GM21619 (cell line): ENCODE measurements around the gene PCYT1B.
"Not testable (repeated sequence)": the region's sequence is repeated elsewhere in the genome, so short reads cannot be mapped to it uniquely, and the experiment has no call there.

Source experiments
- ATAC-seq: cut with Tn5 transposase; IDR thresholded peaks from one replicate; pipeline ENCODE4 v1.9.1; 2021; ENCODE audit not compliant: unreplicated experiment

PCYT1B gene

DNA sequence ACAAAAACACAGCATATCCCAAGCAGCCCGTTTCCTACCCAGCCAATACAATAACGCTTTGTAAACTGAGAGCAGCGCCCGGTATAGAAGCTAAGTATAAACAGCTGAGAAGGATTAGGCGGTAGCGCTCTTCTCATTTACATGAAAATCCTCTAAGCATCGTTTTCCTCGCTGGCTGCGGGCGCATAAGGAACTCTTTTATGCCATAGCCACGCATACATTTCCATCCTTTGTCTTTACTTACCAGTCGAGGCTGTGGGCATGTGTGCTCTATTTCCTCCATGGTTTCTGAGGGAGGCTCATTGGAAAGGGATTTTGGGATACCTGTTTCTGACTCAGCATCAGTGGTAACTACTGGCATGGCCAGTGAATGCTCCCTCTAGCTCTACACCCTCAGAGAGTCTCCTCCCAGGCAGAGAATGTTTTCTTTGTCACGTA lies 383 bp downstream of the PCYT1B start:
- ATAC-seq = no peak

DNA sequence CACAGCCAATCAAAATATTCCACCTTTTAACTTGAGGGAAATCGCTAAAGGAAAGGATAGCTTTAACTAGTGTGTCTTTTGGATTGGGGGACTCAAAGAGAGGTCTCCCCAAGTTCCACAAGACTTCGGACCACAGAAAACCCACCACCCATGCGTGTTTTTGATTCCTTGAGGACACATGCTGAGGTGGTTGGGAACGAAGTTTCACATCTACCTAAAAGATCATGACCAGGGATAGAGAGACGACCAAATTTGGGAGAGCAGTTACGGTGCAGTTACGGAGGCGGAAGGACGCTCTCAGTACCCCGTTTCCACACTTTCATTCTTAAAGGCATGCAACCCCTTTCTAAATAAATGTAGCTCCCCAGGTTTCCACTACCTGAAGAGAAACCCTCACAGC lies 1.1 kb downstream of the PCYT1B start:
- ATAC-seq = no peak

DNA sequence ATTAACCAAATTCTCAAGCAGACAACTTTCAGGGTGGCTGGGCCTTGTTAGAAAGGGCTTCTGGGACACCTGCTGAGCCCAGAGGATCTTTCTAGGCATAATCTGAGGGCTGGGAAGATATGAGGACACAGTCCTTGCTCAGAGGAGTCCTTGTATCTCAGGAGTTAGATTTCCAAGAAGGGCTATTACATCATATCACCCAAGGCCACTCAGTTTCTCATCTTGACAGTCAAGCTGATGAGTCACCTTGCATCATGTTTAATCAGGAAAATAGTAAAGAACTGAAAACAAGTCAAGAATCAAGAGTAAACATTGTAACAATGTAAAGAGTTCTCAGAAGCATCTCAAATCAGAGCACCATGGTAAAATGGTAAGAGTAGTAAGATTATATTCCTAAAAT lies 4.0 kb downstream of the PCYT1B start:
- ATAC-seq = no peak

DNA sequence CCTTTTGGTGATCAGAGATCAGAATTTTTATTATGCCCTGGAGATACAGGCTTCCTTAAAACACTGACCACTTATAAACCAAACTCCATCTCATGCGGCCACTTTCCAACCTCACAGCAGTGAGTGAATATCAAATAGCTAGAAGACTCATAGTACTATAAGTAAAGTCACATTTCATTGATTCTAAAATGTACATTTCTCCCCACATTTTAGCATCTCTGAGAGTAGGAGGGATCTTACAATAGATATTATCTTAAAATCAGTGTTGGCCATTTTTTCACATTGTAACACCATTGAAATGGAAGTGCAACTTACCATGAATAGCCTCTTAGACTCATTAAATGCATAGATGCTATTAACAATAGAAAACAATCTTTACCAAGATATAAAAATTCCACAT lies 17.4 kb downstream of the PCYT1B start:
- no peak for ATAC-seq

DNA sequence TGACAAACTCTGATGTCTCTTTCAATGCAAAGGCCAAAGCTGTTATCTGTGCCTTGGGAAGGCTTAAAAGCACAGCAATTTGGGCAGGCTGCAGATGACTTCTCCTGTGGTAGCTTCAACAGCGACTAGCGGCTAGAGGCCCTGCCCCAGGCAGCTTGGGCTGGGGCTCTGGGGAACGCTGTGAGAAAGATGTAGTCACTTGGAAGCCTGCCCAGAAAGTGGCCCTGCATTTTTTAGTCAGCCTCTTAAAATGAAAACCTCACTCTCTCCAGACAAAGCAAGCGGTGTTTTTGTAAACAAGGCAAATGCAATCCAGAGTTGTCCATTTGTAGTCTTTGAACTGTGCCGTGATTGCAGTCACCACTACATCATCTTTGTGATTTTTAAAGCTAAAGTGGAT lies 27.5 kb downstream of the PCYT1B start:
- ATAC-seq = no peak

DNA sequence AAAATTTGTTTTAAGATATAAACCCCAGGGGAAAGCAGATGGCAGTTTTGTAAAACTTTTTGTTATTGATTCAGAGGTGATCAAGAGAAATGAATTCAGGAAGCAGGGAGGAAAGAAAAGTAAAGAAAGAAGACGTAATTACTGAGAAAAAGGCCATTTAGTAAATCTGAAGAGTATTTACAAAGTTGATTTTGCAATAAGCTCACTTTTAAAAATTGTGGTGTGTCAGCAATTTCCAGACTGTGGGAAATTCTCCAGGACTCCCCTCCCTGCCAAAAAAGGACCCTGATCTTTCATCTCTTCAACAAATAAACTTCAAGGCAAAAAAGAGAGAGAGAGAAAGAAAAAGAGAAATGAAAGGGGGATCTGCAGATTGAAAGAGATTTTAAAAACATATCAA lies 36.6 kb downstream of the PCYT1B start:
- ATAC-seq = no peak

DNA sequence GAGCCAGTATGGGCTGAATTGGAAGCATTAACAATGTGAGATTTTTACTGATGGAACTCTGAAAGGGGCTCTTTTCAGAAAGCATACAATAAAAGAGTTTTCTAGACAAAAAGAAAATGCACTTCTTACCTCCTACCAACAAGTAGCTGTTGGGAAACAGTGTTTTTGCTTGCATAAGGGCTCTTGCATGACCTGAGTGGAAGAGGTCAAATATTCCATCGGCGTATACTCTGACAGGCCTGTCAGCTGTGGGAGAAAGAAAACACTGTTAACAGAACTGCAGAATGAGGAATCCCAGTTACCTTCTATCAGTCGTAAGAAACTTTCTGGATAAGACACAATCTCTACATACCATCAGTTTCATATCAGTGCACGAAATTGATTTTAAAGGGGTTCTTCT lies 39.5 kb downstream of the PCYT1B start:
- ATAC-seq = no peak

DNA sequence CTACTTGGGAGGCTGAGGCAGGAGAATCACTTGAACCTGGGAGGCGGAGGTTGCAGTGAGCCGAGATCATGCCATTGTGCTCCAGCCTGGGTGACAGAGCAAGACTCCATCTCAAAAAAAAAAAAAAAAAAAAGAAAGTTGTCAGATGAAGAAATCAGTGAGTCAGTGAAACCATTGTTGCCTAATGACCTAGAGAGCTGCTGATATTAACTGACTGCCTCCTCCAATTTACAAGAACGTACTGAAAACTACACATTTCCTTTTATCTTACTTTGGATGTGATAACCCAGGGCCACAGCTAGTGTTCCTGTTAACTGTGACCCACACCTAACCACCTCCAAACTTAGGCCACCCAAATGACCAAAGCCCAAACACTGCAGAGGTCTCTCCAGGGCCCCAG lies 41.2 kb downstream of the PCYT1B start:
- ATAC-seq = not testable (repeated sequence)

DNA sequence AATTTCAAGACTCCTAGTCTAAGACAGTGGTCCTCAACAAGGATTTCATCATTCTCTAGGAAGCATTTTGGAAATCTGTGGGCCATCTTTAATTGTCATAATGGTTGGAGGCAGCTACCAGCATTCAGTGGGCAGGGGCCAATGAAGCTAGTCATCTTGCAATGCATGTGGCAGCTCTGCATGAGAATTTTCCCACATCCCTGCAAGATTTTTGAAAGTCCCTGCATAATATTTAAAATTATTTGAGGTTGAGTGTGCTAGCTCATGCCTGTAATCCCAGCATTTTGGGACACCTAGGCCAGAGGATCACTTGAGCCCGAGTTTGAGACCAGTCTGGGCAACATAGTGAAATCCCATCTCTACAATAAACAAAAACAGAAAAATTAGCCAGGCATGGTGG lies 44.0 kb downstream of the PCYT1B start:
- no peak for ATAC-seq

DNA sequence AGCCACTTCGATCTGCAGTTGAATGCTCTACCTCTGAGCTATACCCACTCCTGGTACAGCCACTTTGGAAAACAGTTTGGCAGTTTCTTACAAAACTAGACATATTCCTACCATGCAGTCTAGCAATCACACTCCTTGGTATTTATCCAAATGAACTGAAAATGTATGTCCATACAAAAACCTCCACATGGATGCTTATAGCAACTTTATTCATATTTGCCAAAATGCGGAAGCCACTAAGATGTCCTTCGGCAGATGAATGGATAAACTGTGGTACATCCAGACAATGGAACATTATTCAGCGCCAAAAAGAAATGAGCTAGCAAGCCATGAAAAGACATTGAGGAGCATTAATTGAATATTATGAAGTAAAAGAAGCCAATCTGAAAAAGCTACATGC lies 45.3 kb downstream of the PCYT1B start:
- ATAC-seq = no peak

DNA sequence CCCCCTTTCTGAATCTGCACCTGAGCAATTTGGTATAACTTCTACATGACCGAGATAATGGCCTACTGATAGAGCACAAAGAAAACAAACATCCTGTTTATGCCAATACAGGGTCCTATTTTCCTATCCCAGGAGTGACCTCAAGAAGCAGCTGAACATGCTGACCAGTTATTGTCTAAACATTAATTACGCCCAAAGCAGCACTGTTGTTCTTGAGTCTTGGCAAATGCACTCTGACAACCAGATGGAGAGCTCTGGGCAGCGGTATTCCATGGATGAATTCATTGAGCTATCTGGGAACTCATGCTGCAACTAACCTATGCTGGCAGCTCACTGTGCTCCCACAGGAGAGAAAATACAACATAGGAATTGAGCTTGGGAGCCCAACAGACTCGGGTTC lies 52.6 kb downstream of the PCYT1B start:
- ATAC-seq = no peak

DNA sequence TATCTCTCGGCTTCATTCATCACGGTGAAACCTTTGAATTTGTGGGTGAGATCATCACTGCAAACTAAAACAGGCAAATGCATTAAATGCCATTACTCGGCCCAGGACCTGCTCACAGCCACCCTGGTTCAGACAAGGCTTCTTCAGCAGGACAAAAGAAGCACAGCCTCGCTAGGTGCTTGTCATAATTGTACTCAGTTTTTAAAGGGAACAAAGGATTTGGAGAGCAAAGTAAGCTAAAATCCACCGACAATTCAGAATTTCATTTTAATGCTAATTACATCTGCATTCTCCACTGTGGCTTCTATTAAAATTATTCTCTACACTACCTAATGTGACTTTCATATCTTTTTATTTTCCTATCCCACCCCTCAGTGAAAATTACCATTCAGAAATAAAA lies 57.0 kb downstream of the PCYT1B start:
- ATAC-seq = no peak

DNA sequence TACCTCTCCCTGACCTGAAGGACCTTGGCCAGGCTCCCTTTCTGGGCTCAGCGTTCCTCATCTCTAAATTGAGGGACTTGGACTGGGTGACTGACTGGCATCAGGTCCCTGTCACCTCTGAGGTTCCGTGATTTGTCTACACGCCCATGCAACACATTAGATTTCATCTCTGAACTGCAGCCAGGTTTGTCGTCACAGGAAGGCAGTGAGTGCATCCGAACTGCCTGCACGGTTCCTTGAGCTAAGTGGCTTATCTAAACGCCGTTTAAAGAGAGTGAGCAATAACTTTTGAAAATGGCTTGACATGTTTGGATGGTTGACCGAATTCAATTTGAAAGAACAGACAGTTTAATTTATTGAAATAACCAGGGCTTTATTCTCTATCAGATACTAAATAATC lies 70.1 kb downstream of the PCYT1B start:
- no peak for ATAC-seq

DNA sequence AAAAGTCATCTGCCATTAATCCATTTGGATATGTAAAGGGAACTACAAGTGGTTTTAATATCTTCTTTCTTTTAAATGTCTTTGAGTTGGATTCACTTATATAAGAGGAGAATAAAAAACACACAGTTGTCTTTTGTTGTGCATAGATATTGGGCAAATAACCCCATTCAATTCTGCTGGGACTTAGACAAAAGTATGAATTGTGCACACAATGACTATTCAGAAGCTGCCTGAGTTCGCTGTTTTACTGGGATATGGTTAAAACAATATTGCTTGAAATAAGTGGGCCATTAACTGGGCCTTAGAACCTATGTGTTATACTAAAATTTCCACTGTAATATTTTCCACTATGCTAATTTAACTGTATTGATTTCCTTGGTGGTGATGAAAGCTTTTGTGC lies 71.7 kb downstream of the PCYT1B start:
- ATAC-seq = no peak

DNA sequence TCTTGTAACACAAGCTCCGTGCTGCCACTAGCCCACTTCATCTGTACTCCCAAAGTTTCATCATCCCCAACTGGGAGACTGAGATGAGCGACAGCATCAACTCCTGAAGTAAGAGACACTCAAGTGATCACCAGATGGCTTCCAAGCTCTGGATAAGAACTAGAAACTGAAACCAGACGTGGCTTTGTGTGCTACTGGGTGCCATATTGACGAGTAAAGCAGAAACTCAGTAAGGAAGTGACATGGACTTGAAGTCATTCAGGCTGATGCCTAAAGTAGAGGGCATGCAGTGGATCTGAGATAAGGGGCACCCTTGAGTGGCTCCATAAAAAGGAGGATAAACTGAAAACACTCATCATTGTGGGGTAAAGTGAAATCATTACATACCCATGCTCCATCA lies 72.4 kb downstream of the PCYT1B start:
- ATAC-seq = no peak

DNA sequence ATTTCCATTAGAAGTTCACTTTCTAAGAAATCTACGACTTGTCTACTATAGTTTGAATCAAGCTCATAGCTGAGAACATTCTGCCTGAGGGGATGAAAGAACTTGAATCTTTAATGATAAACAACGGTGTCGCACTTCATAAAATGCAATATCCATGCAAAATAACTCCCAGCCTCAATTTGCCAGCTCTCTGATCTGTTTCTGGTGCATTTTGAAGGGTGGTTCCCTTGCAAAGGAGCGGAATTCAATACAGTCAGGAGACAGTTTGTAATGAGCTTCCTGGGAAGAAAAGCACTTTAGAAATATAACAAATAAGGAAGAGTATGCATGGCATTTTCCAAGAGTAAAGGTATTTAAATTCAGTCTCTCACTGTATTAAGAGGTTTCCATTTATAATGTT lies 80.0 kb downstream of the PCYT1B start:
- no peak for ATAC-seq

DNA sequence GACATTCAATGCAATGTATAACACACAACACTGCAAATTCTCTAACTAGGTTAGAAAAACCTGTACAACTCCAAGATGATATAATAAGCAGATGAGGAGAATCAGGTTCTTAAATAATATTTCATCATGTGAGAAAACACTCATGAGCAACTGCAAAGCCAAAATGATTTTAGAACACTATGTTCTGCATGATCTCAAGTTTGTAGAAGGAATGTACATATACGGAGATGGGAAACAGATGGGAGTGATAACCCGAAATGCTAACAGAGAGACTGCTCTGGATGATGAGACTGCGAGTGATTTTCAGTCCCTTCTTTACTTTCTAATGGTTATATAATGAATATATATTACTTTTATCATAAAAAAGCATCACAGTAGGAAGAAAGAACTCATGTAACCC lies 80.9 kb downstream of the PCYT1B start:
- no peak for ATAC-seq

DNA sequence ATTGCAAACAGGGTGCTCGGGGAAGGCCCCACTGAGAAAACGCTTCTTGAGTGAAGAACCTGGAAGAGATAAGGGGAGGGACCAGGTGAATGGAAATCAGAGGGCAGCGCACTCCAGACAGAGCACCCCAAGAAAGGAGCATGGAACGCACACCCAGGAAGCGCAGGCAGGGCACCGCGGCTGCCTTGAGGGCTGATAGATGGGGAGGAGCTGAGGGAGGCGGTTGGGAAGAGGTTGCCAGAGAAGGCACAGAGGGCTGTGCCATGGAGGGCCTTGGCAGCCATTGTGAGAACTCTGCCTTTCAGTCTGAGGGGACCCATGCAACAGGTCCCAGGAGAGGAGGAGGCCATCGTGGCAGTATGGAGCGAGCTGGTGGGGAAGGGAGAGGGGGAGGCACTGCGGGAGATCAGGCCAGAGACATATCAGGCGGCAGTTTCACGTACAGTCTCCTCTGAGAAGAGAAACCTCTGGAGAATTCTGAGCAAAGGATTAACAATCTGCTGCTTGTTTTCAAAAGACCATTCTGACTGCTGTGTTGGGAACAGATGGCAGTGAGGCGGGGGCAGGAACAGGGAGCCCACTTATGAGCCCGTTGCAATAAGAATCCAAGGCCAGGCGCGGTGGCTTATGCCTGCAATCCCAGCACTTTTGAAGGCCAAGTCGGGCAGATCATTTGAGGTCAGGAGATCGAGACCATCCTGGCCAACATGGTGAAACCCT lies 83.7 kb downstream of the PCYT1B start:
- ATAC-seq = no peak

DNA sequence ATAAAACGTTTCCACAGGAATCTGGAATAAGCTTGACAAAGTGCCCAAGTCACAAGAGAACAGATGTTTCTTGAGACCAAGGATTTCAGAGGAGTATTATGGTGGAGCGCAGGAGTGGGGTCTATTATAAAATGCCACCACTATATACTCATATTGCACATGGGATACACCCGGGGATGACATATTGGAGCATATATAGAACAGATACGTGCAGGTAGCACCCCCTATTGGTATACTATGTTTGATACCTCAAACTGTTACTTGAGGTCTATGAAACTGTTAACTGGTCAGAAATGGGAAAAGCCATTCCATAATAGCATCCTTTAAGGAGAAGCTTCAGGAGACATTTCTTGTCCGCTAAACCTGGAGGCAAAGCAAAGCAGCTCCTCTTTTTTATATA lies 86.0 kb downstream of the PCYT1B start:
- no peak for ATAC-seq

DNA sequence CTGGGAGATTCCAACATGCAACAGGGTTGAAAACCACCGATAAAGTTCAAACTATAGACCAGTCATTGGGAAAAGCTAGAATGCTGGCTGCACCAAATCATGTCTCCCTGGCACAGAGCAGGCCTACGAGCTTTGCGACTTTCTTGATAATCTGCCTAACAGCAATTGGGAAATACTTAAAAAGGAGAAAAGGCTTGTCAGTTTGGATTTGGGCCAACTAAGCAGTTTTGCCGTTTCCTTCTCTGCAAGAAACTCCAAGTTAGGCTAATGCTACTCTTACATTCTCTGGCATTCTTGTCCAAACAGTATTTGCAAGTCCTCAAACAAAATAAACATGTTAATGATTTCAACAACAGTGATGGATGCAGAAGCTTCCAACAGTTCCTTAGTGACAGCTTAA lies 94.1 kb downstream of the PCYT1B start:
- ATAC-seq = no peak

DNA sequence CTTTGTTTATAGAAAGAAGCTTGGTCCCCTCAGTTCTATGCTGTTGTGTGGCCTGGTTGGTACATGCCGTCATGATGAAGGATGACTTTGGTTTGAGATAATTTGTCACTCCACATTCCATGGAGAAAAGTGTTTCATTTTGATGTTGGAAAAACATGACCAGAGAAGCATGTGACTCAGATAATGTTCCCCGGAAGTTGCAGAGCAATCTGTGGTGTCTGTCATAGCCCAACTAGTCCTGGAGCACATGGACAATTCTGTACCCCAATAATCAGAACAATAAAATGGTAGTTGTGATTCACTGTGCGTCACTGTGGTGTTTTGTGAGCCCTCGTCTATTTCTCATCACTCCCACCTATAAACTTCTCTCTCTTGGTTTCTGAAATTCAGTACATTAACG lies 97.0 kb downstream of the PCYT1B start:
- ATAC-seq = no peak

DNA sequence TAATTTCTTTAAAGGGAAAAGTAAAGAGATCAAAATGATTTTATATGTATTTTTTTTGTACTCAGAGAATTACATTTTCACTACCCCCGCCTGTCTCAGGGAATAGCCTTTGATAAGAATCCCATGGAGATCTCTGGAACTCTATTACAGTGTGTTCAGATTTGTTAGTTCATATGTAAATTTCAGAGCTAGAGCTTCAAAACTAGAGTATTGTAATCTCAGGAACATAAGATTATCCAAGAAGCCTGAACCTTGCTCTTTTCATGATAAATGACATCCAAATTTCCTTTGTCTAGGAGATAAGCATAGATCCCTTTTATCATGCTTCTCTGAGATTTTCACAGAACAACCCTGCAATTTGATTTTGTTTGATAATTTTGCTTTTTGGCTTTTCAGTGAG lies 99.2 kb downstream of the PCYT1B start:
- no peak for ATAC-seq

DNA sequence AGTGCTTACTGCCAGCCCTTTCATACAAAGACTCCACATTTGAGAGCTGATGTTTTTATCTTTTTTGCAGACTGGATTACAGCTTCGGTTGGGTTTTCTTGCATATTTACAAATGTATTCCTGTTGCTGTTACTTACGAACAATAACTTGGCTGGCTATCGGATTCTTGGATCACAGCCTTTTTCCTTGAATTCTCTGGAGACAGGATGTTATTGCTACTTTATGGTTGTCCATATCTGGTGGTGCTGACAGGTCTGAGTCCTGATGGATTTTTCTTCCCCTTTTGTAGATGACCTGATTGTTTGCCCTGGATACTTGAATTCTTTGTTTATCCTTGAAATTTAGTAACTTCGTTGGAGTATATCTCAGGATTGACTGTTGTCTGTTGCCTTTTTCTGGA lies 104.4 kb downstream of the PCYT1B start:
- ATAC-seq = no peak

DNA sequence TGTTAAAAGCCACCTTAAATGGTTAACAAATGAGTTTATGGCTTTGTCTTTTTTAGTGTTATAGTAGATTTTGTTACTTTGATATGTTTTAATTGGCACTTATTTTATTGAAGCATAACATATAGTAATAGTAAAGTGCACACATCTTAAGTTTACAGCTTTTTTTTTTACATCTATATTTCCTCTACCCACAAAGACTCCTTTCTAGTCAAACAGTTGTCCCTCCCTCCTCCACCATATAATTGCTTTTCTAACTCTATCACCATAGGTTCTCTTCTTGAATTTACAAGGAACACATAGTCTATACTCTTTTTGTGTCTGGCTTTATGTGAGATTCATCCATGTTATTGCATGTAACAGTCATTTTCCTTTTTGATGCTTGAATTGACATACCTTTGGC lies 110.6 kb downstream of the PCYT1B start:
- ATAC-seq = no peak
